Measurements from ENCODE around the gene C1orf210. TPM values are rescaled to one million over a fixed set of nuclear protein-coding genes. Genes with fewer than 3 reads are reported as not detected.

The C1orf210 gene
- total RNA-seq, 2 experiments from 2014 or later: not detected

DNA sequence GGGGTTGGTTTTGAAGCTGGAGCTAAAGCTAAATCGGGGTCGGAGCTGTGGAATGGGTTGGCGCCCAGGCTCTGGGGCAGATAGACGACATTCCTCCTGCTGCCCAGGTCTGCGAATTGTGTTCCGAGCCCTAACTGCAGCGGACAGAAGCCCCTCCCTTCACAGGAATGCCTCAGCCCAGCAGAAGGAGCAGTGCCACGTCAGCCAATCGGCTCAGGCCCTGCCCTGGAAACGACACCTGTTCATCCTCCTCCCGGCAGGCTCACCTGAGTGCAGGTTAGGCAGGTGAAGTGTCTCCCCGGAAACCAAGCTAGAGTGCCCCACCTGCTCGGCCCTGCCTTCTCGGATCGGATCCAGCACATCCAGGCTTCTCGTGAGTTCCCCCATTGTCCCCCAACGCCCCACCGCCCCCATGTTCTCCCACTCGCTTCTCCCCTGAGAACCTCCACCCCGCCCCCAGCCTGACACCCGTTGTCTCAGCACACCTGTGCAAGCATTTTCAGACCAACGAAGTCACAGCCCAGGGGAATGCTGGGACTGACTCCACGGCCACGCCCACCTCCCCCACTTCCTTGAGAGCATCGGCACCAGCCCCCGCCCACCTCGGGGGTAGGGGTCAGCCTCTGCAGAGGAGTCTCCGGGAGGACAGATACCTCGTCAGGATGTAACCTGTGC lies 14.8 kb downstream of the C1orf210 start:
- peak in 4 of 14 experiments; percentile 7 to 35 (median 20) for DNase-seq

DNA sequence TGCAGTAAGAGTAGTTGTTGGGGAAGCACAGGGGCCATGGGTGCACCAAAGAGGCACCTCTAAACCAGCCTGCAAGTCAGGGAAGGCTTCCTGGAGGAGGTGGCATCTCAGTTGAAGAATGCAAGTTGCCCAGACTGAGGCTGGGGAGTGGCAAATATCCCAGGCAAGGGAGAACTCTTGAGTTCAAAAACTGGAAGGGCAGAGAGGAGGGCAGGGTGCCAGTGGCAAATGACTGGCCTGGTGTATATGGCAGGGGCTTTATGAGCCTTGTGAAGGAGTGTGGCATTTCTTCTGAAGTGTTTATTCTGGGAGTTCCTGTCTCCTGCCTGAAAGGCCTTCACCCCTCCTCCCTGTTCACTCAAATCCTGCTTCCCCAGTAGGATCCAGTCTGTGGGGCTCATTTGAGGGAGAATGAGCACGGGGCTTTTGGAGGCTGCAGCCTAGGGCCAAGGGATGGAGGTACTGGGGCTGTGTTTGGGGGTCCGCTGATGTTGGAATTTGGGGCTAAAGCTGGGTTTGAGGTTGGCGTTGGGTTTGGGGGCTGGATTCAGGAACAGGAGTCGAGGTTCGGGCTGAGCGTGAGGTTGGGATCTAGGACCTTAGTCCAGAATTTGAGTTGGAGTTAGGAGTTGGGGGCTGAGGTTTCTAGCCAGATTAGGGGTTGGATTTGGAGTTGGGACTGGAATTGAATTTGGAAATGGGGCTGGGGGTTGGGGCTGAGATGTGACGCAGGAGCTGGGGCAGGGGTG lies 15.6 kb downstream of the C1orf210 start, which contains the start of gene TMEM125:
TMEM125 (plus strand) TSS at position 357 of the 749 bp plus-strand sequence. CDS start 2,740 bp downstream, outside the sequence.
- TF ChIP-seq, protein P1, sequence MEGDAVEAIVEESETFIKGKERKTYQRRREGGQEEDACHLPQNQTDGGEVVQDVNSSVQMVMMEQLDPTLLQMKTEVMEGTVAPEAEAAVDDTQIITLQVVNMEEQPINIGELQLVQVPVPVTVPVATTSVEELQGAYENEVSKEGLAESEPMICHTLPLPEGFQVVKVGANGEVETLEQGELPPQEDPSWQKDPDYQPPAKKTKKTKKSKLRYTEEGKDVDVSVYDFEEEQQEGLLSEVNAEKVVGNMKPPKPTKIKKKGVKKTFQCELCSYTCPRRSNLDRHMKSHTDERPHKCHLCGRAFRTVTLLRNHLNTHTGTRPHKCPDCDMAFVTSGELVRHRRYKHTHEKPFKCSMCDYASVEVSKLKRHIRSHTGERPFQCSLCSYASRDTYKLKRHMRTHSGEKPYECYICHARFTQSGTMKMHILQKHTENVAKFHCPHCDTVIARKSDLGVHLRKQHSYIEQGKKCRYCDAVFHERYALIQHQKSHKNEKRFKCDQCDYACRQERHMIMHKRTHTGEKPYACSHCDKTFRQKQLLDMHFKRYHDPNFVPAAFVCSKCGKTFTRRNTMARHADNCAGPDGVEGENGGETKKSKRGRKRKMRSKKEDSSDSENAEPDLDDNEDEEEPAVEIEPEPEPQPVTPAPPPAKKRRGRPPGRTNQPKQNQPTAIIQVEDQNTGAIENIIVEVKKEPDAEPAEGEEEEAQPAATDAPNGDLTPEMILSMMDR (IDR thresholded peaks at IDR 0.05): no peak
- no peak within 1 kb of the TSS for H3K27ac ChIP-seq (ENCODE audit: low read depth in 1 of 2, low read length in 2 of 2)
- H3K27me3 Mint-ChIP-seq: peaks cover 22% of the 10 kb centered on the region
- peaks cover 0 to 7% of the 10 kb centered on the region in 2 experiments for H3K9me3 ChIP-seq (ENCODE audit: control insufficient read depth in 1 of 2, insufficient read depth in 1 of 2, low read length in 2 of 2)
- H3K36me3 Mint-ChIP-seq (ENCODE audit: low read depth): no peaks in the 10 kb centered on the region
- peaks cover 2% of the 10 kb centered on the region for H3K9me3 Mint-ChIP-seq
- no peak within 1 kb of the TSS for H3K27ac Mint-ChIP-seq
- H3K4me1 Mint-ChIP-seq (ENCODE audit: low read depth): peaks cover 32% of the 10 kb centered on the region
- H3K4me1 ChIP-seq (ENCODE audit: insufficient read depth, low read length): peaks cover 21% of the 10 kb centered on the region
- POLR2A ChIA-PET: no interaction called here
- no peak within 1 kb of the TSS for H3K4me3 ChIP-seq (ENCODE audit: low read length)
- CTCF ChIA-PET: no interaction called here
- no peak for DNase-seq
- no peaks in the 10 kb centered on the region for H3K36me3 ChIP-seq (ENCODE audit: insufficient read depth, low read length)
- peaks cover 0 to 12% of the 10 kb centered on the region in 2 experiments for H3K27me3 ChIP-seq (ENCODE audit: control insufficient read depth in 1 of 2, insufficient read depth in 2 of 2, low read length in 2 of 2)
- no peak for ATAC-seq (ENCODE audit: poor library complexity)
- intact Hi-C loops (cut with DNase I, micrococcal nuclease): no loop called here
- peak within 1 kb of the TSS; percentile 42 for H3K4me3 Mint-ChIP-seq

More for the DNA sequence above, 14.8 kb downstream of the C1orf210 start:
- Histone ChIP-seq H3K4me3 (ENCODE audit: low read length) (no peak overlapping the region), H3K27ac (ENCODE audit: low read depth in 1 of 2, low read length in 2 of 2) (no peak overlapping the region), H3K27me3 (ENCODE audit: control insufficient read depth in 1 of 2, insufficient read depth in 2 of 2, low read length in 2 of 2) (peaks cover 0 to 12% of the 10 kb centered on the region in 2 experiments), H3K4me1 (ENCODE audit: insufficient read depth, low read length) (peaks cover 24% of the 10 kb centered on the region), H3K36me3 (ENCODE audit: insufficient read depth, low read length) (no peaks in the 10 kb centered on the region), H3K9me3 (ENCODE audit: control insufficient read depth in 1 of 2, insufficient read depth in 1 of 2, low read length in 2 of 2) (peaks cover 0 to 7% of the 10 kb centered on the region in 2 experiments)
- ChIA-PET CTCF (no interaction called here), POLR2A (no interaction called here)
- peak overlapping the region; percentile 42 for H3K4me3 Mint-ChIP-seq
- TF ChIP-seq, protein P1 (IDR thresholded peaks at IDR 0.05): no peak
- peaks cover 38% of the 10 kb centered on the region for H3K4me1 Mint-ChIP-seq (ENCODE audit: low read depth)
- ATAC-seq (ENCODE audit: poor library complexity): no peak
- peaks cover 22% of the 10 kb centered on the region for H3K27me3 Mint-ChIP-seq
- no peaks in the 10 kb centered on the region for H3K36me3 Mint-ChIP-seq (ENCODE audit: low read depth)
- H3K9me3 Mint-ChIP-seq: peaks cover 2% of the 10 kb centered on the region
- intact Hi-C loops (cut with DNase I, micrococcal nuclease): no loop called here
- no peak overlapping the region for H3K27ac Mint-ChIP-seq

DNA sequence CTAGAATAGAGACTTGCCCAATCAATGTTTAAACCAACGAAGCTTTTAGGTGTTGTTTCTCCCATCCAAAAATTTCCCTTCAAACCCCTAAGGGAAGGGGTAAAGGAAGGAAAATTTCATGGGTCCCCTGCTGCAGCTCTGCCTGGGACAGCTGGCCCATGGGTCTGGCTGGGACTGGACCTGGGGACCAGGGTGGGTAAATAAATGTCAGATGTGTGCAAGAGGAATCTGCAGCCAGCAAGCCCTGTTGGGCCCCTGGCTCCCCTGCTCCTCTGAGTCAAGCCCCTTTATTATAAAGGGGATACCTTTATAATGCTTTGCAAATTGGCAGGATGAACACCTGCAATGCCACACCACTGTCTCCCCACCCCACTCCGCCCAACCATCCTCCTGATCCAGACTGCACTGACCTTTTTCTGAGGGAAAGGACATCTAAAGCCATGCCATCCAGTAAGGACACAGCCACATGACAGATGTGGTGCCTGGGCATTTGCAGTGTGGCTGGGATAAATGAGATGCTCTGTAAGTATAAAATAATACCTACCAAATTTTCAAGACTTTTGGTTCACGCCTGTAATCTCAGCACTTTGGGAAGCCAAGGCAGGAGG lies 17.5 kb downstream of the C1orf210 start:
- POLR2A ChIA-PET: no interaction called here
- CTCF ChIA-PET: no interaction called here
- DNase-seq: no peak

More for the DNA sequence above, 17.5 kb downstream of the C1orf210 start:
- H3K27ac Mint-ChIP-seq: no peak overlapping the region
- Histone ChIP-seq H3K27ac (ENCODE audit: low read depth in 1 of 2, low read length in 2 of 2) (no peak overlapping the region), H3K36me3 (ENCODE audit: insufficient read depth, low read length) (no peaks in the 10 kb centered on the region), H3K27me3 (ENCODE audit: control insufficient read depth in 1 of 2, insufficient read depth in 2 of 2, low read length in 2 of 2) (peaks cover 0 to 12% of the 10 kb centered on the region in 2 experiments), H3K4me1 (ENCODE audit: insufficient read depth, low read length) (peaks cover 11% of the 10 kb centered on the region), H3K9me3 (ENCODE audit: control insufficient read depth in 1 of 2, insufficient read depth in 1 of 2, low read length in 2 of 2) (peaks cover 0 to under 1% of the 10 kb centered on the region in 2 experiments), H3K4me3 (ENCODE audit: low read length) (no peak overlapping the region)
- H3K27me3 Mint-ChIP-seq: peaks cover 22% of the 10 kb centered on the region
- no peak overlapping the region for H3K4me3 Mint-ChIP-seq
- ATAC-seq (ENCODE audit: poor library complexity): no peak
- H3K9me3 Mint-ChIP-seq: peaks cover 2% of the 10 kb centered on the region
- TF ChIP-seq, protein P1 (IDR thresholded peaks at IDR 0.05): no peak
- no peaks in the 10 kb centered on the region for H3K36me3 Mint-ChIP-seq (ENCODE audit: low read depth)
- H3K4me1 Mint-ChIP-seq (ENCODE audit: low read depth): peaks cover 24% of the 10 kb centered on the region
- intact Hi-C loops (cut with DNase I, micrococcal nuclease): no loop called here

Measured in CD4-positive, alpha-beta T cell (primary cell).